WTC11 (cell line): Measurements from ENCODE around the gene CNGA3.

Source experiments
- ATF1 ChIP-seq: sonication (generic); formaldehyde crosslinking; IDR thresholded peaks from 2 replicates; pipeline ENCODE4 v1.8.1; 2023; ENCODE audit warnings: mild to moderate bottlenecking, moderate library complexity, missing genetic modification reagents
- ATF3 ChIP-seq: sonication (generic); formaldehyde crosslinking; conservative IDR thresholded peaks from 2 replicates; pipeline ENCODE4 v1.8.1; 2022; ENCODE audit warnings: mild to moderate bottlenecking, missing genetic modification reagents
- ATF6 ChIP-seq: sonication (generic); formaldehyde crosslinking; IDR thresholded peaks from 2 replicates; pipeline ENCODE4 v1.8.1; 2023; ENCODE audit warnings: mild to moderate bottlenecking, missing genetic modification reagents
- CBFB ChIP-seq: sonication (generic); formaldehyde crosslinking; IDR thresholded peaks from 2 replicates; pipeline ENCODE4 v1.8.1; 2022; ENCODE audit warnings: mild to moderate bottlenecking, low read depth, missing genetic modification reagents
- CTCF ChIP-seq: fragments of 200-600 bp; IDR thresholded peaks from 2 replicates; pipeline ENCODE4 v1.8.0; 2022; ENCODE audit warnings: antibody characterized with exemption
- ESRRA ChIP-seq: sonication (generic); formaldehyde crosslinking; IDR thresholded peaks from 2 replicates; pipeline ENCODE4 v1.8.1; 2022; ENCODE audit warnings: mild to moderate bottlenecking, missing genetic modification reagents, borderline replicate concordance
- IRF1 ChIP-seq: sonication (generic); formaldehyde crosslinking; IDR thresholded peaks from 2 replicates; pipeline ENCODE4 v1.8.0; 2023; ENCODE audit warnings: missing genetic modification reagents
- JUN ChIP-seq: sonication (generic); formaldehyde crosslinking; IDR thresholded peaks from 2 replicates; pipeline ENCODE4 v1.8.0; 2023; ENCODE audit warnings: mild to moderate bottlenecking, missing genetic modification reagents
- NR2C2 ChIP-seq: sonication (generic); formaldehyde crosslinking; IDR thresholded peaks from 2 replicates; pipeline ENCODE4 v1.8.0; 2022; ENCODE audit warnings: mild to moderate bottlenecking, missing genetic modification reagents
- NR3C1 ChIP-seq: sonication (generic); formaldehyde crosslinking; conservative IDR thresholded peaks from 2 replicates; pipeline ENCODE4 v1.8.1; 2023; ENCODE audit warnings: low read depth, mild to moderate bottlenecking, missing genetic modification reagents
- SMAD3 ChIP-seq: sonication (generic); formaldehyde crosslinking; IDR thresholded peaks from 2 replicates; pipeline ENCODE4 v1.8.0; 2022; ENCODE audit warnings: missing genetic modification reagents, mild to moderate bottlenecking, borderline replicate concordance
- TEAD4 ChIP-seq: sonication (generic); formaldehyde crosslinking; IDR thresholded peaks from 2 replicates; pipeline ENCODE4 v1.8.0; 2022; ENCODE audit warnings: mild to moderate bottlenecking, missing genetic modification reagents

- TF ChIP-seq CTCF: no peak
- TF ChIP-seq NR3C1 (CRISPR knock-in tag): no peak
- TF ChIP-seq ATF1 (CRISPR knock-in tag): no peak
- no peak for TF ChIP-seq JUN (CRISPR knock-in tag)
- TF ChIP-seq NR2C2: no peak
- no peak for TF ChIP-seq ESRRA (CRISPR knock-in tag)
- no peak for TF ChIP-seq ATF3 (CRISPR knock-in tag)
- no peak for TF ChIP-seq ATF6 (CRISPR knock-in tag)
- no peak for TF ChIP-seq CBFB (CRISPR knock-in tag)
- TF ChIP-seq IRF1 (CRISPR knock-in tag): no peak
- TF ChIP-seq TEAD4 (CRISPR knock-in tag): no peak
- TF ChIP-seq SMAD3 (CRISPR knock-in tag): no peak
These were observed 12.3 kb upstream of the CNGA3 start for GRCh38 chr2:98333922-98334321.
